Right lobe of liver (tissue), 4 donors: Measurements from ENCODE around the gene NEDD4L.

Experiments
- POLR2A ChIP-seq: fragments of 450-650 bp; IDR thresholded peaks from one replicate; pipeline ENCODE4 v1.6.1; 2017; ENCODE audit warnings: antibody characterized with exemption, mild to moderate bottlenecking
- TF ChIP-seq, protein P1 (sequence below), 4 donors: fragments of 200-600 bp in 3 of 4; fragments of 450-650 bp in 1 of 4; IDR thresholded peaks; one replicate each; pipeline versions ENCODE4 v1.5.1 to v1.8.0; 2016 to 2022; ENCODE audit warnings: antibody characterized with exemption in 4 of 4, mild to moderate bottlenecking in 2 of 4
- donor health status: DM: no; HTN: no; CAD: no.
- donor health status: DM: no; HTN: no; CAD: no.
- donor health status: DM: no; HTN: yes; CAD: no.

DNA sequence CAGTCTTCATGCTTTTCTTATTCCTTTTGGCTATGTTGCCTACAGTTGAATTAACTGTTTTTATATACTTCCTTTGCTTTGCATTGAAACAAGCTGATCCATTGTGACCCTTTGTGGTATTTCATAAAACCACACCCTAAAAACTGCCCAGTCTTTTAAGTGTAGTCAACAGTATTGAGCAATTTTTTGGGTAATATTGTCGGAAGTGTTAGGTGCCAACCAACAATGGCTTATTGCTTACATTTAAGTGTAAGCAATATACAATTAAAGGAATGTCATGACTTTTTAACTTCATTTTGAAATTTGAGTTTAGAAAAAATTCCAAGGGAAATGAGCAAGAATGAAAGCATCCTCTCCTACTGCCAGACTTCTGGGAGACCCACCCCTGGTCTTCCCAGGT, 174.1 kb downstream of the NEDD4L start:
- TF ChIP-seq POLR2A: no peak
- TF ChIP-seq, protein P1, sequence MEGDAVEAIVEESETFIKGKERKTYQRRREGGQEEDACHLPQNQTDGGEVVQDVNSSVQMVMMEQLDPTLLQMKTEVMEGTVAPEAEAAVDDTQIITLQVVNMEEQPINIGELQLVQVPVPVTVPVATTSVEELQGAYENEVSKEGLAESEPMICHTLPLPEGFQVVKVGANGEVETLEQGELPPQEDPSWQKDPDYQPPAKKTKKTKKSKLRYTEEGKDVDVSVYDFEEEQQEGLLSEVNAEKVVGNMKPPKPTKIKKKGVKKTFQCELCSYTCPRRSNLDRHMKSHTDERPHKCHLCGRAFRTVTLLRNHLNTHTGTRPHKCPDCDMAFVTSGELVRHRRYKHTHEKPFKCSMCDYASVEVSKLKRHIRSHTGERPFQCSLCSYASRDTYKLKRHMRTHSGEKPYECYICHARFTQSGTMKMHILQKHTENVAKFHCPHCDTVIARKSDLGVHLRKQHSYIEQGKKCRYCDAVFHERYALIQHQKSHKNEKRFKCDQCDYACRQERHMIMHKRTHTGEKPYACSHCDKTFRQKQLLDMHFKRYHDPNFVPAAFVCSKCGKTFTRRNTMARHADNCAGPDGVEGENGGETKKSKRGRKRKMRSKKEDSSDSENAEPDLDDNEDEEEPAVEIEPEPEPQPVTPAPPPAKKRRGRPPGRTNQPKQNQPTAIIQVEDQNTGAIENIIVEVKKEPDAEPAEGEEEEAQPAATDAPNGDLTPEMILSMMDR (IDR thresholded peaks at IDR 0.05): no peak
